HL-60 (cell line): Measurements from ENCODE around the gene SAMSN1.

ENCODE experiments used
- GABPA ChIP-seq: IDR thresholded peaks from 2 replicates; pipeline ENCODE4 v1.6.1; 2012; ENCODE audit warnings: low read depth
- POLR2AphosphoS5 ChIP-seq: IDR thresholded peaks from 2 replicates; pipeline ENCODE4 v1.6.1; 2012; ENCODE audit warnings: low read depth
- SPI1 ChIP-seq: IDR thresholded peaks from 2 replicates; pipeline ENCODE4 v1.6.1; 2012; ENCODE audit warnings: low read depth, mild to moderate bottlenecking, borderline replicate concordance
- TF ChIP-seq, protein P1 (sequence below): IDR thresholded peaks from one replicate; pipeline ENCODE4 v1.5.1; 2011; ENCODE audit warnings: low read length, control low read depth, inconsistent platforms; ENCODE audit not compliant: insufficient read depth
- TF ChIP-seq, protein P2 (sequence below): IDR thresholded peaks from 2 replicates; pipeline ENCODE4 v1.6.1; 2012; ENCODE audit warnings: low read depth; ENCODE audit not compliant: insufficient replicate concordance

DNA sequence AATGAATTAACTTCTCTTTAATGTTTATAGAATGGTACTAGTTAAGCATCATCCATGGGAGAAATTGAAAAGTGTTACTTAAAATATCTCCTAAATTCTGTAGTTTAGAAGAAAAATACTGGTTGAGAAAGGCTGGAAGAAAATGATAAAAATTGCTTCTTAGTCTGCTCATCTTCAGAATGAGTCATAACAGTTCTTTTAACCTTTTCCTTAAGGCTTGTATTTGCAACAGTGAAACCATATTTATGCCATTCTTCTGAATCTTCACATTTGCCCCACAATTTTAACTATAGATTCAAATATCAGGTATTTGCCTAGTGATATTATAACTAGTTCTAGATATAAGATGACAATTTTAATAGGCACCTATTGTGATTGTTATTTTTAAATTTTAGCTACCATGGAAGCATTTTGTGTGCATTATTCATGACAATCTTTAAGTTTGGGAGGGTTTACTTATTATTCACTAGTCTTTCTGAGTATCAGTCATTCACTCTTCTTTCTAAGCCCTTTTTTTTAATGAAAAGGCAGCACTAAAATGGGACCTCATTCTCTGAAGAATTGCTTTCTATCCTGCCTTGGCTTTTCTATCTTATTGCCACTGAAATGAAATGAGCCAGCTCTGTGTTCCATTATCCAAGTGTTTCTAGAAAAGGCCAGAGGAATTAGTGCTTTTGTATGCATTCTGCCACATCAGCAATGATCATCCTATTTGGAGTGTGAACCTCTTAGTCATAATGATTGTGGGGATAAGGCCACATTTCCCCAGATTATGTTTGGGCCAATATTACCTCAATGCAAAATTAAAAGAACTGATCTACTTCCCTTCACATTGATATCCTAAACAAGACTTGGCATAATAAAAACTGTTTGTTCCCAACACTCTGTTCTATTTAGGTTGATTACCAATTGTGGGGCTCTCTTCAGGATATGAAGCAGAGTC, 58.4 kb downstream of the SAMSN1 start:
- TF ChIP-seq POLR2AphosphoS5 (no peak), GABPA (no peak), SPI1 (no peak)
- TF ChIP-seq, protein P1, sequence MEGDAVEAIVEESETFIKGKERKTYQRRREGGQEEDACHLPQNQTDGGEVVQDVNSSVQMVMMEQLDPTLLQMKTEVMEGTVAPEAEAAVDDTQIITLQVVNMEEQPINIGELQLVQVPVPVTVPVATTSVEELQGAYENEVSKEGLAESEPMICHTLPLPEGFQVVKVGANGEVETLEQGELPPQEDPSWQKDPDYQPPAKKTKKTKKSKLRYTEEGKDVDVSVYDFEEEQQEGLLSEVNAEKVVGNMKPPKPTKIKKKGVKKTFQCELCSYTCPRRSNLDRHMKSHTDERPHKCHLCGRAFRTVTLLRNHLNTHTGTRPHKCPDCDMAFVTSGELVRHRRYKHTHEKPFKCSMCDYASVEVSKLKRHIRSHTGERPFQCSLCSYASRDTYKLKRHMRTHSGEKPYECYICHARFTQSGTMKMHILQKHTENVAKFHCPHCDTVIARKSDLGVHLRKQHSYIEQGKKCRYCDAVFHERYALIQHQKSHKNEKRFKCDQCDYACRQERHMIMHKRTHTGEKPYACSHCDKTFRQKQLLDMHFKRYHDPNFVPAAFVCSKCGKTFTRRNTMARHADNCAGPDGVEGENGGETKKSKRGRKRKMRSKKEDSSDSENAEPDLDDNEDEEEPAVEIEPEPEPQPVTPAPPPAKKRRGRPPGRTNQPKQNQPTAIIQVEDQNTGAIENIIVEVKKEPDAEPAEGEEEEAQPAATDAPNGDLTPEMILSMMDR, result no peak
- TF ChIP-seq, protein P2, sequence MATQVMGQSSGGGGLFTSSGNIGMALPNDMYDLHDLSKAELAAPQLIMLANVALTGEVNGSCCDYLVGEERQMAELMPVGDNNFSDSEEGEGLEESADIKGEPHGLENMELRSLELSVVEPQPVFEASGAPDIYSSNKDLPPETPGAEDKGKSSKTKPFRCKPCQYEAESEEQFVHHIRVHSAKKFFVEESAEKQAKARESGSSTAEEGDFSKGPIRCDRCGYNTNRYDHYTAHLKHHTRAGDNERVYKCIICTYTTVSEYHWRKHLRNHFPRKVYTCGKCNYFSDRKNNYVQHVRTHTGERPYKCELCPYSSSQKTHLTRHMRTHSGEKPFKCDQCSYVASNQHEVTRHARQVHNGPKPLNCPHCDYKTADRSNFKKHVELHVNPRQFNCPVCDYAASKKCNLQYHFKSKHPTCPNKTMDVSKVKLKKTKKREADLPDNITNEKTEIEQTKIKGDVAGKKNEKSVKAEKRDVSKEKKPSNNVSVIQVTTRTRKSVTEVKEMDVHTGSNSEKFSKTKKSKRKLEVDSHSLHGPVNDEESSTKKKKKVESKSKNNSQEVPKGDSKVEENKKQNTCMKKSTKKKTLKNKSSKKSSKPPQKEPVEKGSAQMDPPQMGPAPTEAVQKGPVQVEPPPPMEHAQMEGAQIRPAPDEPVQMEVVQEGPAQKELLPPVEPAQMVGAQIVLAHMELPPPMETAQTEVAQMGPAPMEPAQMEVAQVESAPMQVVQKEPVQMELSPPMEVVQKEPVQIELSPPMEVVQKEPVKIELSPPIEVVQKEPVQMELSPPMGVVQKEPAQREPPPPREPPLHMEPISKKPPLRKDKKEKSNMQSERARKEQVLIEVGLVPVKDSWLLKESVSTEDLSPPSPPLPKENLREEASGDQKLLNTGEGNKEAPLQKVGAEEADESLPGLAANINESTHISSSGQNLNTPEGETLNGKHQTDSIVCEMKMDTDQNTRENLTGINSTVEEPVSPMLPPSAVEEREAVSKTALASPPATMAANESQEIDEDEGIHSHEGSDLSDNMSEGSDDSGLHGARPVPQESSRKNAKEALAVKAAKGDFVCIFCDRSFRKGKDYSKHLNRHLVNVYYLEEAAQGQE, result no peak
